CD4-positive, alpha-beta T cell treated with Interleukin-17A for 1 hour (primary cell): ENCODE data around the gene KRTAP19-8.

Source experiments
- DNase-seq: peaks from one replicate; pipeline ENCODE4 v3.0.0-alpha.2; 2020

The KRTAP19-8 gene, protein sequence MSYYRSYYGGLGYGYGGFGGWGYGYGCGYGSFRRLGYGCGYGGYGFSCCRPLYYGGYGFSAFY

DNA sequence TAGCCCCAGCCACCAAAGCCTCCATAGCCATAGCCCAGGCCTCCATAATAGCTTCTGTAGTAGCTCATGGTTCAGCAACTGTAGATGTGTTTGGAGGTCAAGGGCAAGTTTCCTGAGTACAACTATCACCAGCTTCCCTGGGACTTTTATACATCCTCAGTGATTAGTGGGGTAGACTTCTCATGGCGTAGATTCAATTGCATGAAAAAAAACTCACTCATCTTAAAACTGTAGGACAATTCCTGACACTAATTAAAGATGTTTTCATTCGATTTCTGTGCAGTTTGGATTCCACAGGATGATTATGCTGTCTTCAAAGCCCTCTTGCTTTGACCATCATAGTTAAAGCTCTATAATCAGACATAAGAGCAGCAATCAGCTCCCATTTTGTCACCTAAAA, at the start of gene KRTAP19-8:
KRTAP19-8 (minus strand) TSS at position 101 of the 400 bp plus-strand sequence; CDS start at position 68, 33 bp downstream.
- no peak for DNase-seq

DNA sequence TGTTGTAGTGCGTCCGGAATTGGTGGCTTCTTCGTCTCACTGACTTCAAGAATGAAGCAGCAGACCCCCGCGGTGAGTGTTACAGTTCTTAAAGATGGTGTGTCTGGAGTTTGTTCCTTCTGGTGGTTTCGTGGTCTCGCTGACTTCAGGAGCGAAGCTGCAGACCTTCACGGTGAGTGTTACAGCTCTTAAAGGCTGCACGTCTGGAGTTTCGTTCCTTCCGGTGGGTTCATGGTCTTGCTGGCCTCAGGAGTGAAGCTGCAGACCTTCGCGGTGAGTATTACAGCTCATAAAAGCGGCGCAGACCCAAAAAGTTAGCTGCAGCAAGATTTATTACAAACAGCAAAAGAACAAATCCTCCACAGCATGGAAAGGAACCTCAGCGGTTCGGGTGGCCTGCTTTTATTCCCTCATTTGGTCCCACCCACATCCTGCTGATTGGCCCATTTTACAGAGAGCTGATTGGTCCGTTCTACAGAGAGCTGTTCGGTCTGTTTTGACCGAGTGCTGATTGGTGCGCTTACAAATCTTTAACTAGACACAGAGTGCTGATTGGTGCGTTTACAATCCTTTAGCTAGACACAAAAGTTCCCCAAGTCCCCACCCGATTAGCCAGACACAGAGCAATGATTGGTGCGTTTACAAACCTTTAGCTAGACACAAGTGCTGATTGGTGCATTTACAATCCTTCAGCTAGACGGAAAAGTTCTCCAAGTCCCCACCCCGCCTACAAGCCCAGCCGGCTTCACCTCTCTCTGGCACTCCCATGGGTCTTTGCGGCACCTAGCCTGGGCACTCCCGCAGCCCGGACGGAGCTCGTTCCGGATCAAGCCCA, 49.6 kb upstream of the KRTAP19-8 start:
- DNase-seq = no peak

DNA sequence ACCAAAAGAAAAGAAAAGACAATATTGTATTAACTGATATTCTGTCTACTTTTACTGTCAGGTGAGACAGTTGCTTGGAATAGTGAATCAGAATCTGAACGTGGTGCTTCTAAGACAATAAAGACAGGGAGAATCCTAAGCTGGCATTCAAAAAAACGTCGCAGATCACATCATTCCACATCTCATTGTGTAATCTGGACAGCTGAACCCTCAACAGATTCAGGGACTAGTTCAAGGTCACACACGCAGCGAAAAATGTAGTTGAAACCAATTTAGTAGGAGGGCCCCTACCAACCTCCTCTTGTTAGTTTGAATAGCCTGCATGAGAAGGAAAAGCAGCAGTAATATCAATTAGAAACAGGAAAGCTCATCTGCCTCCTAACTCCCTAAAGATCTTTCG, 46.4 kb upstream of the KRTAP19-8 start:
- DNase-seq = no peak

DNA sequence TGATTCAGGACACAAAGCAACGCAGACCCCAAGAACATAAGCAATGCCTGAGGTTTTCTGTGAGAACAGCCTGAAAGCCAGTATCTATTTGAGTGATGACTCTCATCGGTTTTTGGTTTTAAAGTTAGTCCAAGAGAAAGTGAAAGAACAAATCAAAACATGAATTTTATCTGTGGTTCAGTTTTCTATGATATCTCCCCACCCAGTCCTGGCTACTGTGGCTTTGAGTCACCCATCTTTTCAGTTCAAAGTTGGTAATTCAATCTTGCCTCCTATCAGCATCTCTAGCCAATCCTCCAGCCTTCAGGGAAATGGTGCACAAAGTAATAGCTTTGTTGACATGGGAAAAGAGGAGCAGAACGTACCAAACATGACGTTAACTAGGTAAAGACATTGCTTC, 40.5 kb upstream of the KRTAP19-8 start:
- DNase-seq = no peak

DNA sequence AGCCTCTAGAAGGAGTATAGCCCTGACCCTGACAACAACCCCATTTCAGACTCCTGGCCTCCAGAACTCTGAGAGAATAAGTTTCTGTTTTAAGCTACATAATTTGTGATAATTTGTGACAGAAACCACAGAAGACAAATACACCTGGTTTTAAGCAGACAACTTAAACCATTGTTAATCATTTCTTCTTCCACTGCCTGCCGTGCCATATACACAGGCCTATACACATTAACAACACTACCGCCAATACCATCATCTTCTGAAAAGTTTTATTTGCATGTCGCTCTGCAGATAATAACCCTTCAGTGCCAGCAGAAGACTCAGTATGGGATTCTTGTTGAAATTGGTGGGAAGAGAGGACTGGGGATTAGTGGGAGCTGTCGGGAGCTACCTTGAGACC, 39.9 kb upstream of the KRTAP19-8 start:
- no peak for DNase-seq

DNA sequence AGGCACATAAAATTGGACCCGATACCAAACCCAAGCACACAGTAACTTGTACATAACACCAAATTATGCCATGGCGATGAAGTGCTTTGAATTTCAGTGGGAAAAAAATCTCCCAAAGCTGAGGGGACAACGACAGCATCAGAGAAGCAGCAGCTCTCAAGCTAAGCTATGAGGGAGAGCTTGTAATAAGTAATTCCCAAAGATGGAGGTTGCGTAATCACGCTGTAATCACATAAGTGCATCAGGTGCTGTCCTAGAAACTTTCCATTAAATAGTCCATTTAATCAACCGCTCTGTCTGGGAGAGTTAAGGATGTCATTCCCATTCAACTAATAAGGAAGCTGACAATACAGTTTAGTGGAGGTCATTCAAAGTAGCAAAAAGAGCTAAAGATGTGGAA, 37.6 kb upstream of the KRTAP19-8 start:
- no peak for DNase-seq

DNA sequence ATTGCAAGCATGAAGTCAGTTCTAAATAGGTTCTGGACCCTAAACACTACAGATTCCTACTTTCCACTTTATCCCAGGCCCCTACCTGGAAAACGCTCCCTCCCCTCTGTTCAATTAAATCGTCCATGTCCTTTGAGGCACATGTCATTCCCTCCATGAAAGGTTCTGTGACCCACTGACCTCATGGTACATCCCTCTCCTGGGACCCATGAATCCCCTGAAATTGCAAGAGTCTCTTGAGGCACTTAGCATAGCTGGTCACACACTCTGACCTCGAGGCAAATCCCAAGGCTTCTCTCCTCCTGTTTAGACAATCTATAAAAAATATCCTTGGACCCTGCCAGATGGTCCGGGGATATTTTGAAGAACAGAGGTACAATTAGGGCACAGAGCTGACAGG, 34.3 kb upstream of the KRTAP19-8 start:
- no peak for DNase-seq

DNA sequence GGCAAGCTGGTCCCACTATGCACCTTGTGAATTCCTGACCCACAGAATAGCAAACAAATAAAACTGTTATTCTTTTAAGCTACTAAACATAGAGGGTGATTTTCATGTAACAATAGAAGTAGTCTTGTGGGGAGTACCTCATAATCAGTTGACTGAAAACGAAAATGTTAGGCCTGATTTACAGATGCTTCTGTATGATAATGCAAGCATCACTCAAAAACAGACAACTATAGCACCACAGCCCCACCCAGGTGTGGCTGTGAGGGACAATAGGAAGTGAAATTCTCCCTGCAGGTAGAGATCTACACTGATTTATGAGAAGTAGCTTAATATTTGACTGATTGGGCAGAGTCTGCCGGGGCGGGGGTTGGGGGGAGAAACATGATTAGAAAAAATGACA, 26.5 kb upstream of the KRTAP19-8 start:
- DNase-seq = no peak

DNA sequence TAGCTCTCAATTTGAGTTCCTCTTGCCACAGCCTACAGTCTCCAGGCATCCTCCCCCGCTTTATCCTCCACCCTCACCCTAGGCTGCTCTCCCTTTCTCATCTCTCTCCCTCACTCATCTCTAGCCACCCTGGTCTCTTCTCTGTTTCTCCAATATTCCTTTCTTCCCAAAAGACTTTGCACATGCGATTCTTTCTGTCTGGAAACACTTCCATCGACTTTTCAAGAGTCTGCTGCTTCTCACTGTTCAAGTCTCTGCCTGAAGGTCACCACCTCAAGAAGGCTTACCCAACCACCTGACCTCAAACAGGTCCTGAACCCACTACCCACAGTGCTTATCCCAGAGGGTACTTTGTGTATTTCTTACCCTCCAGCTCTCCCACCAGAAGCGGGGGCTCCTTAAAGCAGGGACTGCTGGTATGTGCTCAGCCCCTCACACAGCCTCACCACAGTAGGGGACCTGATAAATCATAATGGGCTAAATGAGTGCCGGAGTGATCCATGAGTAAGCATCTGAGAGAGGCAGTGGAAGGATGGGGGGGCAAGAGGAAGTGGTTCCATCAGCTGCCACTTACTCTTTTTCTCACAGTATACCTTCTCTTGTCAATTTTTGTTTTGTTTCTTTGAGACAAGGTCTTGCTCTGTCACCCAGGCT, 14.3 kb upstream of the KRTAP19-8 start:
- no peak for DNase-seq

DNA sequence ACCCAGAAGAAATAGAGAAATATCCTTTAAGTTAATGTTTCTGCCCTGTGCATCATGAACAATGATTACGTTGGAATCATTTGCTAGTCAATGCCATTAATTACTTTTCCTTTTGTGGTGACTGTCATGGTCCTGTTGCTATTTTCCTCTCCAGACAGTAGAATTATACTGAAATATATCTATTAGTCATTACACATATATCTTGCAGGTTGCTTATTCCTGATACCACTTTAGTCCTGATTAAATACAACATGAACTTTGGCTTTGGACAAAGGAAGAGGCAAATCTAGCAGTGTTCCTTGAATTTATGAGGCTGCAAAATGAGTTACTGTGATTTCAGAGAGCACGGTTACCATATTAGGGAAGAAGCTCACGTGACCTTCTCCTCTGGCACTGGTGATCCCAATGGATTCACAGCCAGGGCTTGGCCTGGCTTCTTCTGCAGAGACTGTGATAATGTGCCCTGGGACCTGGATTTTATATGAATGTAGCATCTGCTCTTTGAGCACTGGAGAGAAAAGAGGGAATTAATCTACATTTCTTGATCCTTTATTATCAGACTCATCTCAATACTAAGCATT, 12.4 kb upstream of the KRTAP19-8 start:
- DNase-seq = no peak

DNA sequence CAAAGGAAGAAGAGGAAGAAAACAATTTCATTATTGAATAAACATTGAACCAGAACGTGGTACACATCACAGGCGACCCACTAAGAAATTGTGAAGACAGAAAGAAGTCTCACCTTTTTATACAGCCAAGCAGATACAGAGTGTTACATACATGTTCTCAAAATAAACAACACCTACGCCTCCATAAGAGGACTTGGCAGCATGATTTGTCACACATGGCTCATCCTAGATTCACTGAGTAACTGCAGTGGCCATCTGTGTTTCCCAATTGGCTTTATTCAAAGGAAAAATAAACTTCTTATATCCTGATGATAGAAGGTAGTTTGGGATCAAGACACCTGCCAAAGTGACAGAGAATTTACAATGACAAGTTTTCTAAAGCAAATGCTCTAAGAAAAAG, 7.6 kb upstream of the KRTAP19-8 start:
- no peak for DNase-seq

DNA sequence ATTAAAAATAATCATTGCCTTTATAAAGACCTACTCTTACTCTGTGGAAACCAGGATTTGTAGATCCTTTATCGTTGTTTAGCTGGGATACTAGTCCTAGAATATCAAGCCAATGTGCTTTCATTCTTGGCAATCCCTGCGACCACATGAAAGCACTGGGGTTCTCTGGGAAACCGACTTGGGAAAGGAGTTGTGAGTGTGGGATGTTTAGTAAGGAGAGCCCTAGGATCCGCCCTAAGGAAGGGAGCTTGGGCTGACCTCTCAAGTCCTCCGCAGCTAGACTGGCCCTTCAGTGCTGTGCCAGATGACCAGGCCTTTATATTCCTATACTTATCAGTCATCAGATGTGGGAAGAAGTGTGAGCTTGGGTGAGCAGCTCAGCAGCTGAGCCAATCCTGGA, 5.2 kb upstream of the KRTAP19-8 start:
- DNase-seq = no peak

DNA sequence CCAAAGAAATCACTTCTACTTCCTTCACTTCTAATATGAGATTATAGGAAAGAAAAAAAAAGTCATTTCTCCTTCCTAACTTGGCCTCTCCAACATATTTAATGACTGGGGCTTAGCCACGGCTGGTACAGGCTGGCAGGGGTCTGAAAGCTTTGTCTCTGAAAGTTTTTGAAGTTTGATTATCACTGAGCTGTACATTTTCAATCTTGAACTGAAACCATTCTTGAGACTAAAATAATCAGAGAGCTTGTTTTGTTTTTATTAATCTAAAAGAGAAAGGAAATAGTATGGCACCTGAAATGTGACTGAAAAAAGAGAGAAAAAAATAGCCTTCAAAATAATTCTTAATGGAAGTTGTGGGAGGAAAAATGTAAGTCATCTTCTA, 3.8 kb upstream of the KRTAP19-8 start:
- DNase-seq = no peak

DNA sequence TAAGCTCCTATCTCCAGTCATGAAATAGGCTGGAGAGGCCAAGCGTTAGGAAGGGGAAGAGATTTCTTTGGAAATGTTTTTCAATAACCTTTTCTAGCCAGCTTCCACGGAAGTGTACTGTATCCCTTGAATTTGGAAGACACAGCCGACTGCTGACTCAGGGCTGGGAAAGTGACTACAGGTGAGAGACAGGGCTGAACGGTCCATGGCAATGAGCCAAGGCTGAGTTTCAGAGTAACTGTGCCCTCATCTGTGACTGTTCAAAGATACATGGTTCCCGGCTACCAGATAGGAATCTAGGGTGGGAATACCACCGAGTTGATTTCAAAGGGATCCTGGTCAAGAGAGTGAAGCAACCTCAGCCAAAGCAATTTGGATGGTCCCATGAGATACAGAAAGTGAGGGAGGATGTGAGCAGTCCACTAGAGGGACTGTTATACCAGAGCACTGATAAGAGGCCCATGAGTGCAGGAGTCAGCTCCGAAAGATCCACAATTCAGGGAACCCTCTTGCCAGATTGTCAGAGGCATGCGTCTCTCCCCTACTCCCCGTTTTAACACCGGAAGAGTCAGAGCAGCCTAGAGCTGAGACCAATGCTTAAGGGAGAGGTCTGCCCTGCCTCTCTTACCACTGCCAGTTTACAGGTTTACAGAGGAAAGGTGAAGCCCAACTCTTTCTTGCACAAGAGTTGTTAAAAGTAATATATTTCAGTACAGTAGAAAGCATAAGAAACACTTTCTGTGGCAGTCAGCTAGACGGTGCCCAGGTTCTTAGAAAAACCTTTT, 3.2 kb upstream of the KRTAP19-8 start:
- no peak for DNase-seq

DNA sequence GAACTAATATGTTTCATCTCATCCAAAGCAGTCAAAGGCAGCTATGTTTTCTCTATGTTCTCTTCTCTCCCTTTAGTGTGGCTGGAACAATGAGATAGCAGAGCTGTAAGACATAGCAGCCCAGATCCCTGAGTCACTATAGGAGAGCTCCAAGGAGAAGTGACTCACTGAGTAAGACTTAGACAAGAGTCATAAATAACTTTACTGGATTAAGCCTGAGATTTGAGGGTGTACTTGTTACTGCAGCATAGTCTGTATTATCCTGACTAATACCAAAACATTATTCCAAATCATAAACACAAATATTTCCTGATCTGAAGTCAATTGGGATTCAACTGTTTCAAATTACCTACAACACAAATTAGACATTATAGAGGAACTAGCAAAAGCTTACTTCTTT, 3.9 kb downstream of the KRTAP19-8 start:
- DNase-seq = no peak

DNA sequence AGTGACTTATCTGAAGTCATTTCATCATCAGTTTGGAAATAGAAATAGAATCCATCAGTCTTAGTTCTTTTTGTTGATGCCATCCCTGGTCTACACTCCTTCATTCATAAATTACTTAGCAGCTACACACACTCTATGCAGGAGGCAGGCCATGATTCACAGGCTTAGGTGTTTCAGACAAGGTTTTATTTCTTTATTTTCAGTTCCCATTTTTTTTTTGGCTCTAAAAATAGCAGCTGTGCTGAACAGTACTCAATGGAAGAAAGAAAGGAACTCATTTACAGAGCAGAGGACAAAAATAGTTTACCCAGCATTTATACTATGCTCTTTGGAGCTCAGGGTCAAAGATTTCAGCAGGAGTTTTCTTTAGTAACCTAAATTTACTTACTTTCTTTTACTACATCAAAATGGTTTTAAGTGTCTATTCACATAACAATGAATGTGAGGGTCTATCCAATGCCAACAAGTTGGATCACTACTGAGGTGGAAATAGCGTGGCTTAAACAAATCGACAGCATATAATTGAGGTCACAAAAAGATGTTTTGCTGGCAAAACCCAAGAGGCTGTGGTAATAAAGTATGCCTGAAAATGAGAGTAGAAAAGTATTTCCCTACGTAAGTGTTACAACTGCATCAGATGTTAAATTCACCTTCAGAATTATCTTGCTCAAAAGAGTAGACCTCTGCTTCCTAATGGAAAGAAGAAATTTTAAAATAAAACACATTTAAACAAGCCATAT, 7.7 kb downstream of the KRTAP19-8 start:
- DNase-seq = no peak

DNA sequence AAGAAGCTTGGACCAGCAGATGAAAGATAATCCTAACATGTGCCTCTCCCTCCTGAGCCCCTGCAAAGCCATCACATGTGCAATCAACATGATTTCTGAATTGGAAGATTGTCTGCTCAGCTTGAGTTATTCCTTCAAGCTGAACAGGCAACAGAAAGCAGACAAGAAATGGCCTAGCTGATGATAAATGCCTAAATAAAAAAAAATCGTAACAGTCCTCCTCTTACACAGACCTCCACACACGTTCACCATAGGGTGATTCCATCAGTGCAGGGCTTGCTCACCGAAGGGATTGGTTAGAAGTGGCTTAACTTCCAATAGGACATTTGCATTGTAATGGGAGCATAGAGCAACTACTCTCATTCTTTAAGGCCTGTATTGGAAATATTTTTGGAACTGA, 14.6 kb downstream of the KRTAP19-8 start:
- DNase-seq = no peak

DNA sequence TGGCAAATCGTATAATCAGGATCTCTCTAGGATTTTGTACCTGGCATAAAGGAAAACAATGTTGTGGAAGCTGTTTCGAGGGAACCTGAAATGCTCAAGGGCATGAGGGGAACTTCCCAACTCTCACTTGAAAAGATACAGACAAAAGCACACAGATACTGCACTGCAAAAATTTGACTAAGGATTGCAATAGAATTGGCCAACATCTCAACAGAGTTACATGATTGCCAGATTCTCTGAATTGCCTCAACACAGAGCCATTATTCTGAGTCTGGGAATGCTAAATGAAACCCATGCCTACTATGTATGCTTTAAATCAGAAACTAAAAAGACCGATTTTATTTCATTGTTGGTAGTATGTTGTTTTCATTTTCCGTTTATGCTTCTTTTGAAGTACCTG, 16.0 kb downstream of the KRTAP19-8 start:
- no peak for DNase-seq

DNA sequence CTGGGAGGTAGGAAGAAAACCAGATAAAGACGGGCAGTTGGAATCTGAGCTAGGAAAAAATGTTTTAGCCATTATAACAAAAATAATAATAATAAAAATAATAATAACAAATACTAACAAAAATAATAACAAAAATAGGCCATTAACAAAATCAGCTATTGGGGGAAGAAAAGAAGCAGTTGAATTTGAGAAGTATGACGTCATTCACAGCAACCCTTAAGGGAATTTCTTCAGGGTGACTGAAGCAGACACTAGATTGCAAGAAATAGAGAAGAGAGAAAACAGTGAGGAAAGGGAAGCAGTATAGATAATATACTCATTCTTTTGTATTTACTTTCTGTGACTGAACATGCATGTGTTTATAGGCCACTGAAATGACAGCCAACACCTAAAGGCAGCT, 20.0 kb downstream of the KRTAP19-8 start:
- no peak for DNase-seq

DNA sequence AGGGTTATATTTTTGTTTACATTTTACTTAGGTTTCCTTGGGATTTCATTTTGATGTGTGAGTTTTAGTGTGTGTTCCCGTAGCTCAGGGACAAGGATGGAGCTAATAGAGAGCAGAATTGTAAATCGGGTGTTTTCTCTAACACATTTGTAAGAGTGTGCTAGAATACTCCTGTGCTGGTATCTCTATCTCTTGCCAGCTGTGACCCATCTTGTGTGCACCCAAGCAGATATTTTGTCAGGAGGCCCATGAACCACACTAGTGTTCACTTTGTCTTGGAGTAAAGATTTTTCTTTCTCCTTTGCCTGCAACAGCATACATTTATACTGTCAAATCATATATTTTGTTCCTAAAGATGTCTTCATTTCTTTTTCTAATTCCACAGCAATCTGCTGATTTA, 23.4 kb downstream of the KRTAP19-8 start:
- DNase-seq = no peak

DNA sequence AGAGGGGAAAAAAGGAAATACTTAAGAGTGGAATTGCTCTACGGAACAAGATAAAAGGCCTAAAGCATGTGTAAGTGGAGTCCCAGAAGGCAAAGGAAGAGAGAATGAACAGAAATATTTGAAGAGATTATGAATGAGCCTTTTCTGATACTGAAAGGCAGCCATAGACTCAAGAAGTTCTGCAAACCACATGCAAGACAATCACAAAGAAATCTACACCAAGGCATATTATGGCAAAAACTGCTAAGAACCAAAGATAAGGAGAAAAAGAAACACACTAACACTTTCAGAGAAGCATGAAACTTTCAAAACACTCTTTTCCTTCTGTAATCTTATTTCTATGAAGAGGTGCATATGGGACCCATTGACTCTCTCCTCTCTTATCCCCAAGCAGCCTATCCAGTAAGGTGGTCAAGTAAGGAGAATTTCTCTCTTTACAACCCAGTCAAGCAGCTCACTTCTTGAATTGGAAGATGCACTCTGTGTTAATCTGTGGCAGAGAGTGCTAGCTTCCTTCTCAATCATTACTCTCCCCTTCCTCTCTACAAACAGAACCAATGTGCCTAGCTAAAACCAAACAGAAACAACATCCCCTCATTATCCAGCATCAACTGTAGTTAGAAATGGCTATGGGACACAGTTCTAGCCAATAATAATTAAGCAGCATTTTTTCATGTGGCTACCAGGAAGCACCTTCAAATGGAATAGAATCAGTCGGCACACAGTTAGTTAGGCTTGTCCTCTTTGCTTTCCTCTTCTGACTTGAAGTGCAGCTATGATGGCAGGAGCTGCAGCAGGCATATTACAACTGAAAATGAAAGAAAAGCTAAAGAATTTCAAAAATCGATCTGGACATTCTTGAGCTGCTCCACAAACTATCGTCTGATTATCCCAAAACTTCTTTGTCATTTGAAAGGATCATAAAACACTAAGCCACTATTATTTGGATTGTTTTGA, 25.9 kb downstream of the KRTAP19-8 start:
- no peak for DNase-seq
